NAMALWA (cell line): ENCODE data around the gene AADACL2.

Experiments used
- DNase-seq: peaks from one replicate; pipeline ENCODE4 v3.0.0-alpha.2; 2015; ENCODE audit warnings: low spot score

AADACL2 gene

DNA sequence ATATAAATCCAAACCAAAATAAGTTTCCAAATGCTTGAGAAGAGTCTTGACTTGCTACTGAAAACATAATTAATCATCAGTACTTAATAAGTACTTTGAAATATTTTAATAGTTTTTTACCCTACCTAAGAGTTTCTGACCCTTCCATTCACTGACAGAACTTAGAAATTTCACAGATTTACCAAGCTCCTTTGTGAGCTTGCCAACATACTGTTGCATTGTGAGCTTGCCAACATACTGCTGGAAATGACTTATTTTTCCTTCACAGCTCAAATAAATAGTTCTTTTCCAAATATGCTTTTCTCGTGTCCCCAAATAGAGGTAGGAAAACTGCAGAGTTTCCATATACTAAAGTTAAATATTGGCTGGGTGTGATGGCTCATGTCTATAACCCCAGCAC lies 70.5 kb downstream of the AADACL2 start:
- DNase-seq, result no peak

DNA sequence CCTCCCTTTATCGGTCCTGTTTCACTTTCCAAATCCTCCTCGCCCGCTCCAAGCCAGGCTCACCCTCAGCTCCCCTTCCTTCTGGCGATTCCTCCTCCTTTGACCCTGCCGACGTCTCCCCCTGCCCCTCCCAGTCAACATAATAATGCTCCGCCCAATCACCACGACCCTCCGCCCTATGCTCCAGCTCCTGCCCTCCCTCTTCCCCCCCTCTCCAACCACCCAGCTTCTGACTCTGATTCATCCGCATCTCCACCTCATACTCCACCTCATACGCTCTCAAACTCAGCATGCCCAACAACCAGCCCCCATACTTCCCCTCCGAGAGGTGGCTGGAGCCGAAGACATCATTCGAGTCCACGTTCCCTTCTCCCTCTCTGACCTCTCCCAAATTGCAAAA lies 73.1 kb downstream of the AADACL2 start:
- no peak for DNase-seq
